Osteoblast (primary cell): ENCODE measurements around the gene SLC16A11. TPM values are rescaled to one million over a fixed set of nuclear protein-coding genes. Genes with fewer than 3 reads are reported as not detected.
A peak's percentile ranks its signal among the peaks of the same experiment; 100 is the strongest.

ENCODE experiments used
- DNase-seq: peaks from one replicate; pipeline ENCODE4 v3.0.0; 2011; ENCODE audit warnings: low spot score, mixed read lengths; ENCODE audit not compliant: insufficient read length; ENCODE audit errors: missing footprints
- H2AFZ ChIP-seq: 2 replicates; pipeline ENCODE4 v1.6.0; 2011; ENCODE audit warnings: mild to moderate bottlenecking, low read length
- H3K27ac ChIP-seq: 2 replicates; pipeline ENCODE4 v1.5.1; 2011; ENCODE audit warnings: mild to moderate bottlenecking, low read depth, low read length, moderate library complexity
- H3K27me3 ChIP-seq: 2 replicates; pipeline ENCODE4 v1.6.0; 2012; ENCODE audit warnings: mild to moderate bottlenecking, control low read depth, inconsistent platforms, low read length, moderate library complexity; ENCODE audit not compliant: insufficient read depth
- H3K36me3 ChIP-seq: 2 replicates; pipeline ENCODE4 v1.5.1; 2011; ENCODE audit warnings: mild to moderate bottlenecking, low read length, control low read depth, moderate library complexity; ENCODE audit not compliant: insufficient read depth
- H3K4me1 ChIP-seq: 2 replicates; pipeline ENCODE4 v1.5.1; 2011; ENCODE audit warnings: mild to moderate bottlenecking, low read length, control low read depth, moderate library complexity; ENCODE audit not compliant: insufficient read depth
- H3K4me2 ChIP-seq: 2 replicates; pipeline ENCODE4 v1.6.0; 2011; ENCODE audit warnings: mild to moderate bottlenecking, low read length; ENCODE audit not compliant: insufficient read depth
- H3K4me3 ChIP-seq: fragments of 200-600 bp; sonication (generic); 3 replicates; pipeline ENCODE4 v1.5.1; 2012; ENCODE audit warnings: mild to moderate bottlenecking, low read length, inconsistent platforms; ENCODE audit not compliant: insufficient read depth
- H3K79me2 ChIP-seq: 2 replicates; pipeline ENCODE4 v1.6.0; 2012; ENCODE audit warnings: mild to moderate bottlenecking, low read length, control low read depth, inconsistent platforms; ENCODE audit not compliant: insufficient read depth
- H3K9me3 ChIP-seq: 2 replicates; pipeline ENCODE4 v1.5.1; 2011; ENCODE audit warnings: low read depth, low read length, control low read depth
- H4K20me1 ChIP-seq: 2 replicates; pipeline ENCODE4 v1.6.0; 2012; ENCODE audit warnings: mild to moderate bottlenecking, low read length, control low read depth; ENCODE audit not compliant: insufficient read depth
- total RNA-seq: library from RNA; depleted of rRNA; stranded (reverse); fragments of >200 nt; gene quantifications from 2 replicates; pipeline ENCODE4 v1.2.3, GENCODE V29; 2012
- TF ChIP-seq, protein P1 (sequence below): IDR thresholded peaks from 2 replicates; pipeline ENCODE4 v1.5.1; 2011; ENCODE audit warnings: mild to moderate bottlenecking, low read depth, low read length, moderate library complexity; ENCODE audit errors: extremely low read depth

SLC16A11 gene
- total RNA-seq, 1 donor = 0.36 TPM

- peak overlapping the region; percentile 72 for H3K4me2 ChIP-seq
- H3K27ac ChIP-seq = no peak overlapping the region
- H2AFZ ChIP-seq = peak overlapping the region; percentile 86
- DNase-seq = peak; percentile 98
- H3K36me3 ChIP-seq = no peaks in the 10 kb centered on the region
- peaks cover 4% of the 10 kb centered on the region for H3K27me3 ChIP-seq
- H3K9me3 ChIP-seq = no peaks in the 10 kb centered on the region
- peaks cover 27% of the 10 kb centered on the region for H3K4me1 ChIP-seq
- peak overlapping the region; percentile 58 for H3K4me3 ChIP-seq
- H4K20me1 ChIP-seq = no peaks in the 10 kb centered on the region
- TF ChIP-seq, protein P1, sequence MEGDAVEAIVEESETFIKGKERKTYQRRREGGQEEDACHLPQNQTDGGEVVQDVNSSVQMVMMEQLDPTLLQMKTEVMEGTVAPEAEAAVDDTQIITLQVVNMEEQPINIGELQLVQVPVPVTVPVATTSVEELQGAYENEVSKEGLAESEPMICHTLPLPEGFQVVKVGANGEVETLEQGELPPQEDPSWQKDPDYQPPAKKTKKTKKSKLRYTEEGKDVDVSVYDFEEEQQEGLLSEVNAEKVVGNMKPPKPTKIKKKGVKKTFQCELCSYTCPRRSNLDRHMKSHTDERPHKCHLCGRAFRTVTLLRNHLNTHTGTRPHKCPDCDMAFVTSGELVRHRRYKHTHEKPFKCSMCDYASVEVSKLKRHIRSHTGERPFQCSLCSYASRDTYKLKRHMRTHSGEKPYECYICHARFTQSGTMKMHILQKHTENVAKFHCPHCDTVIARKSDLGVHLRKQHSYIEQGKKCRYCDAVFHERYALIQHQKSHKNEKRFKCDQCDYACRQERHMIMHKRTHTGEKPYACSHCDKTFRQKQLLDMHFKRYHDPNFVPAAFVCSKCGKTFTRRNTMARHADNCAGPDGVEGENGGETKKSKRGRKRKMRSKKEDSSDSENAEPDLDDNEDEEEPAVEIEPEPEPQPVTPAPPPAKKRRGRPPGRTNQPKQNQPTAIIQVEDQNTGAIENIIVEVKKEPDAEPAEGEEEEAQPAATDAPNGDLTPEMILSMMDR = no peak
- peaks cover 4% of the 10 kb centered on the region for H3K79me2 ChIP-seq
Observed at GRCh38 chr17:7023576-7024401, 20.1 kb downstream of the SLC16A11 start.

DNA sequence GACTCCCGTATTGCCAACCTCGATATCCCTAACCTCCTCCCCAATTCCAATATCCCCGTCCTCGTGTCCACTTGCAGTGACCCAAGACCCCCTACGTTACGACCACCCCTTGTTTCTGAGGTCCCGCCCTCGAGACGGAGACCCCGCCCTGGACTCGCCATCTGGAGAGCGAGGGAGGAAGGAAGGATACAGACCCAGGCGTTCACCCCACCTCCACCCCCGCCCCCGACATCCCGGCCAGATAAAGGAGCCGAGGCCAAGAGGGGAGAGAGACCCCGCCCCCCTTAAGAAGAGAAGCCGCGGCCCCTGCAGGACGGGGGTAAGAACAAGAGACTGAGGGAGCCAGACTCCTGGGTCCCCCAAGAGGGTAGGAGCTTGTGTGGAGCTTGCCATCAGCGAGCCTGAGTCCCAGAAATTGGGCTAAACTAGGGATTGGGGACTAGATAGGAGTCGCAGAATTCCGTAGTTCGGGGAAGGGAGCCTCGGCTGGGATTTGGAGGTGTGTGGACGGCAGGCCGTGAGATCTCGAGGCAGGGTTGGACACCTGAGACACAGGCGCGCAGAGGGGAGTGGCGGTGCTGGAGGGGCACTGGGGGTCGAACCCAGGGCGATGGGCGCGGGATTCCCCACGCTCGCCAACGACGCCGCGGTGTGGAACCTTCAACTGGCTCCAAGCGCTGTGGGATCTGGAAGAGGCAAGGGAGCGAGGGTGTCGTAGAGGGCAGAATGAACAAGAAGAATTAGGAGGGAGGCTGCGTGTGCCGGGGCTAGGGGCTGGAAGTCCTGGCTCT lies 20.9 kb downstream of the SLC16A11 start, which contains the start of gene BCL6B:
Gene BCL6B (plus strand): TSS at position 270 of the 791 bp plus-strand sequence. CDS start 622 bp downstream, outside the sequence.
- H4K20me1 ChIP-seq = no peaks in the 10 kb centered on the region
- no peaks in the 10 kb centered on the region for H3K9me3 ChIP-seq
- H3K36me3 ChIP-seq = no peaks in the 10 kb centered on the region
- peak within 1 kb of the TSS; percentile 86 for H2AFZ ChIP-seq
- TF ChIP-seq, protein P1 = no peak
- peaks cover 5% of the 10 kb centered on the region for H3K79me2 ChIP-seq
- DNase-seq = no peak
- peak within 1 kb of the TSS; percentile 76 for H3K4me2 ChIP-seq
- peaks cover 35% of the 10 kb centered on the region for H3K4me1 ChIP-seq
- no peak within 1 kb of the TSS for H3K27ac ChIP-seq
- peak within 1 kb of the TSS; percentile 58 for H3K4me3 ChIP-seq
- peaks cover 4% of the 10 kb centered on the region for H3K27me3 ChIP-seq

DNA sequence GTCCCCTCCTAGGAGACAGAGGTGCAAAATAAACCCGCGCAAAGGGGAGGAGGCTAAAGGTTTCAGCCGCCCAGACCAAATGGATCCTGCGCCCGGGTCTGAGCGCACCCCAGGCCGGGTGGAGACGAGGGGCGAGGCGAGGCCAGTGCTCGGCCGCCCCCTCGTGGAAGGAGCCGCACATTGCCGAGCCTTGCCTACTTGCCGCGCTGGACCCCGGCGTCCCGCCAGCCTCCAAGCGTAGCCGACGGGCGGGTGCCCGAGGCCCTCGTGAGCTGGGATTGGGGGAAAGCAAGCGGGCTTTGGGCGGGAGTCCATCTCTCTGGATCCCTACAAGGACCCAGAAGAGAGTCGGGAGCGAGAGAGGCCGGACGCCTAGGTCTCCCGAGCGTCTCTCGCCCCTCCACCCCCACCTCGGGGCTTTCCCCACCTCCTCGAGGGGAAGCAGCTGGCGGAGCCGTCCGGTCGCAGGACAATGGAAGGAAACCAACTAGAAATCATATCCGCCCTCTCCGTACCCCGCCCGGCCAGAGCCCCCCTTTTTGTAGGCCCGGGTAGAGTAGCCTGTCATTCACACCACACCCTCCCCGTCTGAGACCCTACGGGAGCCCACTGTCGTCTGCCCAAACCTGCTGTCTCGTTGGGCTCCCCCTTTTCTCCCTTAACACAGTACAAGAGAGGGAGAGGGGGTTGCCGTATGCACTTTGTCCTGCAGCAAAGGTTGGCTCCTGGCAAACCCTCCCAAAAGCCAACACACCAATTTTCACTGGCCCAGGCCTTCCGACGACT lies 21.7 kb downstream of the SLC16A11 start:
- H3K4me1 ChIP-seq = peaks cover 41% of the 10 kb centered on the region
- H3K27ac ChIP-seq = no peak overlapping the region
- peaks cover 4% of the 10 kb centered on the region for H3K36me3 ChIP-seq
- H3K4me2 ChIP-seq = peak overlapping the region; percentile 76
- H3K79me2 ChIP-seq = peaks cover 5% of the 10 kb centered on the region
- H2AFZ ChIP-seq = peak overlapping the region; percentile 85
- peak; percentile 99 for DNase-seq
- no peaks in the 10 kb centered on the region for H4K20me1 ChIP-seq
- no peaks in the 10 kb centered on the region for H3K9me3 ChIP-seq
- peak overlapping the region; percentile 53 for H3K4me3 ChIP-seq
- TF ChIP-seq, protein P1 = peak; percentile 78
- peaks cover 4% of the 10 kb centered on the region for H3K27me3 ChIP-seq
